Neuronal stem cell (in vitro differentiated cells): Measurements from ENCODE around the gene AP2M1.
A peak's percentile ranks its signal among the peaks of the same experiment; 100 is the strongest.

Experiments
- DNase-seq: peaks from one replicate; pipeline ENCODE4 v3.0.0-alpha.2; 2013; ENCODE audit warnings: low spot score
- H2AFZ ChIP-seq: one replicate; pipeline ENCODE4 v1.6.1; 2013; ENCODE audit warnings: mild to moderate bottlenecking, low read length, inconsistent platforms
- H2AK5ac ChIP-seq: 2 replicates; pipeline ENCODE4 v1.6.1; 2013; ENCODE audit warnings: low read depth, mild to moderate bottlenecking, inconsistent platforms, low read length, moderate library complexity, mixed read lengths
- H2BK120ac ChIP-seq: 2 replicates; pipeline ENCODE4 v1.6.1; 2013; ENCODE audit warnings: low read depth, mild to moderate bottlenecking, inconsistent platforms, low read length, moderate library complexity, mixed read lengths
- H2BK12ac ChIP-seq: one replicate; pipeline ENCODE4 v1.6.1; 2013; ENCODE audit warnings: low read length, inconsistent platforms
- H2BK15ac ChIP-seq: 2 replicates; pipeline ENCODE4 v1.6.1; 2013; ENCODE audit warnings: mild to moderate bottlenecking, low read length, inconsistent platforms, mixed read lengths
- H2BK5ac ChIP-seq: one replicate; pipeline ENCODE4 v1.6.1; 2013; ENCODE audit warnings: inconsistent platforms, mild to moderate bottlenecking, low read length, moderate library complexity
- H3K14ac ChIP-seq: one replicate; pipeline ENCODE4 v1.6.1; 2013; ENCODE audit warnings: low read length, inconsistent platforms
- H3K18ac ChIP-seq: 2 replicates; pipeline ENCODE4 v1.6.1; 2013; ENCODE audit warnings: low read length, inconsistent platforms
- H3K23ac ChIP-seq: 2 replicates; pipeline ENCODE4 v1.6.1; 2013; ENCODE audit warnings: low read depth, mild to moderate bottlenecking, mixed read lengths, low read length, inconsistent platforms; ENCODE audit not compliant: poor library complexity
- H3K27ac ChIP-seq: replicated peaks from 3 replicates; pipeline ENCODE4 v1.5.1; 2013; ENCODE audit warnings: low read length, inconsistent platforms
- H3K27me3 ChIP-seq, 3 experiments: 2 replicates each; pipeline ENCODE4 v1.6.1; 2013; ENCODE audit warnings: low read length in 3 of 3, mild to moderate bottlenecking in 2 of 3, inconsistent platforms in 1 of 3, low read depth in 1 of 3, mixed read lengths in 1 of 3, moderate library complexity in 1 of 3; ENCODE audit not compliant: control insufficient read depth in 3 of 3, insufficient read depth in 3 of 3
- H3K36me3 ChIP-seq, 2 donors: replicated peaks in 1 of 2; 2 replicates each; pipeline ENCODE4 v1.6.1; 2013; ENCODE audit warnings: low read length in 2 of 2; ENCODE audit not compliant: control insufficient read depth in 2 of 2, insufficient read depth in 2 of 2
- H3K4ac ChIP-seq: 2 replicates; pipeline ENCODE4 v1.6.1; 2013; ENCODE audit warnings: inconsistent platforms, mild to moderate bottlenecking, low read length, moderate library complexity
- H3K4me1 ChIP-seq, 2 donors: 1 replicate in 1 of 2; 2 replicates in 1 of 2; pipeline ENCODE4 v1.6.1; 2013; ENCODE audit warnings: low read length in 2 of 2, low read depth in 1 of 2; ENCODE audit not compliant: control insufficient read depth in 2 of 2, insufficient read depth in 1 of 2
- H3K4me2 ChIP-seq: one replicate; pipeline ENCODE4 v1.6.1; 2013; ENCODE audit warnings: mild to moderate bottlenecking, low read length, inconsistent platforms; ENCODE audit not compliant: insufficient read depth, poor library complexity, severe bottlenecking
- H3K4me3 ChIP-seq, 2 donors: 2 replicates each; pipeline ENCODE4 v1.5.1; 2013; ENCODE audit warnings: low read length in 2 of 2, mild to moderate bottlenecking in 2 of 2, inconsistent platforms in 1 of 2, moderate library complexity in 1 of 2
- H3K79me1 ChIP-seq: one replicate; pipeline ENCODE4 v1.6.1; 2013; ENCODE audit warnings: low read depth, mild to moderate bottlenecking, inconsistent platforms, low read length, moderate library complexity
- H3K9ac ChIP-seq: one replicate; pipeline ENCODE4 v1.6.1; 2013; ENCODE audit warnings: mild to moderate bottlenecking, low read depth, low read length, inconsistent platforms; ENCODE audit not compliant: poor library complexity
- H3K9me3 ChIP-seq, 2 donors: replicated peaks in 1 of 2; 2 replicates each; pipeline versions ENCODE3 to v1.6.1; 2013; ENCODE audit warnings: low read length in 2 of 2, mild to moderate bottlenecking in 2 of 2, inconsistent platforms in 1 of 2, low read depth in 1 of 2, mixed read lengths in 1 of 2, moderate library complexity in 1 of 2; ENCODE audit not compliant: control insufficient read depth in 2 of 2, insufficient read depth in 1 of 2
- H4K8ac ChIP-seq: one replicate; pipeline ENCODE4 v1.6.1; 2013; ENCODE audit warnings: low read depth, mild to moderate bottlenecking, inconsistent platforms, low read length, moderate library complexity
- H4K91ac ChIP-seq: one replicate; pipeline ENCODE4 v1.6.1; 2013; ENCODE audit warnings: low read length, low read depth, mild to moderate bottlenecking, inconsistent platforms; ENCODE audit not compliant: poor library complexity
- WGBS, 2 donors: extraction: QIAGEN DNeasy Blood & Tissue Kit; methylation state at CpG; one replicate each; pipeline ENCODE4 v1.1.7; 2013; ENCODE audit warnings: missing lambda C conversion rate in 2 of 2, mixed read lengths in 1 of 2; ENCODE audit not compliant: insufficient read length in 2 of 2, insufficient replicate concordance in 1 of 2; ENCODE audit errors: extremely low coverage in 2 of 2; 5-methylcytosine and 5-hydroxymethylcytosine counted together

The AP2M1 gene

GRCh38 chr3:184229394-184230080 lies 54.9 kb downstream of the AP2M1 start, which contains the start of gene VWA5B2:
Gene VWA5B2, plus strand, starts transcription at chr3:184229585. Its CDS starts 944 bp downstream, at chr3:184230529.
- Histone ChIP-seq H2AK5ac (peak within 1 kb of the TSS; percentile 75), H4K91ac (no peak within 1 kb of the TSS), H3K4me3 (peak within 1 kb of the TSS; percentile 46 to 78), H3K27me3 (peaks cover 31 to 89% (median 56%) of the 10 kb centered on the region in 3 experiments), H3K23ac (peak within 1 kb of the TSS; percentile 73), H2BK5ac (no peak within 1 kb of the TSS), H3K4me2 (peak within 1 kb of the TSS; percentile 80), H3K14ac (peak within 1 kb of the TSS; percentile 82), H3K79me1 (peaks cover 2% of the 10 kb centered on the region), H3K36me3 (no peaks in the 10 kb centered on the region), H2BK12ac (no peak within 1 kb of the TSS), H2BK15ac (peak within 1 kb of the TSS; percentile 81), H2AFZ (peak within 1 kb of the TSS; percentile 97), H3K4me1 (peaks cover 4 to 6% of the 10 kb centered on the region in 2 donors), H3K9me3 (peaks cover 0 to 2% of the 10 kb centered on the region in 2 donors), H2BK120ac (no peak within 1 kb of the TSS), H4K8ac (peak within 1 kb of the TSS; percentile 82), H3K4ac (no peak within 1 kb of the TSS), H3K27ac (no peak within 1 kb of the TSS), H3K9ac (peak within 1 kb of the TSS; percentile 70), H3K18ac (peak within 1 kb of the TSS; percentile 89)
- peak; percentile 71 for DNase-seq
- no CpG with 5 or more reads among the region's 66 CpGs for WGBS, 2 donors

GRCh38 chr3:184230081-184230602 lies 55.5 kb downstream of the AP2M1 start:
- Histone ChIP-seq H2BK15ac (no peak overlapping the region), H3K36me3 (no peaks in the 10 kb centered on the region), H3K27ac (no peak overlapping the region), H2AK5ac (peak overlapping the region; percentile 75), H3K4me1 (peaks cover 4 to 6% of the 10 kb centered on the region in 2 donors), H2BK5ac (no peak overlapping the region), H3K79me1 (peaks cover 2% of the 10 kb centered on the region), H3K4me2 (peak overlapping the region; percentile 80), H3K4ac (no peak overlapping the region), H4K8ac (no peak overlapping the region), H3K18ac (peak overlapping the region; percentile 89), H3K14ac (peak overlapping the region; percentile 82), H3K27me3 (peaks cover 31 to 91% (median 56%) of the 10 kb centered on the region in 3 experiments), H3K23ac (peak overlapping the region; percentile 73), H3K9me3 (peaks cover 0 to 2% of the 10 kb centered on the region in 2 donors), H4K91ac (no peak overlapping the region), H2BK120ac (no peak overlapping the region), H3K9ac (no peak overlapping the region), H2BK12ac (no peak overlapping the region), H3K4me3 (peak overlapping the region; percentile 46 to 68), H2AFZ (peak overlapping the region; percentile 97)
- WGBS, 2 donors: no CpG with 5 or more reads among the region's 61 CpGs
- no peak for DNase-seq

DNA sequence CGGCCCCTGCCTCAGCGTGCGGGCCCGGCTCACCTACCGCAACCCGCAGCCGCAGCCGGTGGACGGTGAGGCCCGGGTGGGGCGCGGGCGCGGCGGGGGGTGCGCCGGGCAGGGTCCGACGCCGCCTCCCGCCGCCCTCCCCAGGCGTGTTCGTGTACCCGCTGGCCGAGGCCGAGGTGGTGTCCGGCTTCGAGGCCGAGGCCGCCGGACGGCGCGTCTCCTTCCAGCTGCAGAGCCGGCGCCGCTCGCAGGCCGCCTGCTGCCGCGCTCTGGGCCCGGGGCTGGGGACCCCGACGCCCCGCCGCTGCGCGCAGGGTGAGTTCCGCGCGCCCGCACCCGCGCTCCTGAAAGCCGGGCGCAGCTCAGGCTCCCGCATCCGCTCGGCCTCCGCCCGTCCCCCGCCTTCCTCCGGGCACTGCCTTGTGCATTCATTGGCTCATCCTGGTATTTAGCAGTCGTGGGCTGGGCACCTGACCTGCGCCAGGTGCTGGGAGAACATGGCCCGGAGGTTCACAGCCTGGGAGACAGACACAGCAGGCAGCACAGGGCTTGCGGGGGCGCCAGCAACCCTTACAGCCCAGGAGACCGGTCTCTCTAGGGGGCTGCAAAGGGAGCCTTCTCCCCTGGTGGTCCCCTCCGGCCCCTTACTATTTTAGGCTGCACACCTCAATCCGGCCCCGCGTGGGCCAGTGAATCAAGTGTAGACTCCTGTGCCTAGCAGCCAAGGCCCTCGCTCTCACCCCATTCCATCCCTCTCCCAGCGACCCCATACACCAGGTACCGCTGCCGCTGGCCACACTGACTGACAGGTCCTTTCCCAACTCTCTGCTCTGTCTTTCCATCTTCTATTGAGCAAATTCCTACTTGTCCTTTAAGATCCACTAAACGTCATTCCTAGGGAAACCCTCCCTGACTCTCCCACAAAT lies 56.2 kb downstream of the AP2M1 start:
- Histone ChIP-seq H2BK120ac (no peak overlapping the region), H3K4ac (no peak overlapping the region), H3K18ac (peak overlapping the region; percentile 80), H4K91ac (no peak overlapping the region), H3K4me2 (peak overlapping the region; percentile 80), H3K9ac (no peak overlapping the region), H3K27ac (no peak overlapping the region), H3K9me3 (peaks cover 0 to 2% of the 10 kb centered on the region in 2 donors), H2BK12ac (no peak overlapping the region), H2BK5ac (no peak overlapping the region), H2AK5ac (peak overlapping the region; percentile 75), H3K23ac (peak overlapping the region; percentile 73), H2AFZ (peak overlapping the region; percentile 97), H3K14ac (peak overlapping the region; percentile 82), H3K4me1 (peaks cover 4 to 7% of the 10 kb centered on the region in 2 donors), H2BK15ac (no peak overlapping the region), H3K27me3 (peaks cover 31 to 94% (median 56%) of the 10 kb centered on the region in 3 experiments), H3K4me3 (peak overlapping the region in 1 of 2 donors; percentile 68), H3K36me3 (no peaks in the 10 kb centered on the region), H4K8ac (no peak overlapping the region), H3K79me1 (peaks cover 2% of the 10 kb centered on the region)
- DNase-seq: no peak
- whole genome bisulfite sequencing, 2 donors: no CpG with 5 or more reads among the region's 79 CpGs
